ENCODE results near the gene CFAP58.
A peak's percentile ranks its signal among the peaks of the same experiment; 100 is the strongest.

The CFAP58 gene

GRCh38 chr10:104336821-104337467 lies 16.7 kb upstream of the CFAP58 start:
- DNase-seq: no peak

- DNase-seq: no peak
These were observed 16.1 kb upstream of the CFAP58 start for GRCh38 chr10:104337521-104337984.

- no peak for DNase-seq
These were observed 15.5 kb upstream of the CFAP58 start, which contains the start of gene ITPRIP for GRCh38 chr10:104337985-104338735. ITPRIP (minus strand) TSS chr10:104338465; CDS start chr10:104316051, 22,414 bp downstream.

- DNase-seq: no peak
These were observed 14.0 kb upstream of the CFAP58 start for GRCh38 chr10:104339469-104340110.

- no peak for DNase-seq
These were observed 13.5 kb upstream of the CFAP58 start for GRCh38 chr10:104340111-104340526.

GRCh38 chr10:104340641-104341040 lies 13.0 kb upstream of the CFAP58 start:
- no peak for DNase-seq

GRCh38 chr10:104342941-104343411 lies 10.7 kb upstream of the CFAP58 start:
- DNase-seq: no peak

- no peak for DNase-seq
These were observed 9.4 kb upstream of the CFAP58 start for GRCh38 chr10:104344219-104344618.

GRCh38 chr10:104345515-104345914 lies 8.1 kb upstream of the CFAP58 start:
- DNase-seq: no peak

- no peak for DNase-seq
These were observed 7.7 kb upstream of the CFAP58 start for GRCh38 chr10:104345941-104346340.

GRCh38 chr10:104347295-104348045 lies 6.2 kb upstream of the CFAP58 start:
- no peak for DNase-seq

GRCh38 chr10:104348601-104349000 lies 5.0 kb upstream of the CFAP58 start:
- no peak for DNase-seq

- no peak for DNase-seq
These were observed 4.0 kb upstream of the CFAP58 start for GRCh38 chr10:104349623-104350126.

- DNase-seq: peak; percentile 23
These were observed 3.5 kb upstream of the CFAP58 start for GRCh38 chr10:104350127-104350635.

- DNase-seq: no peak
These were observed 2.5 kb upstream of the CFAP58 start for GRCh38 chr10:104351061-104351702.

GRCh38 chr10:104351919-104352318 lies 1.7 kb upstream of the CFAP58 start:
- no peak for DNase-seq

- DNase-seq: no peak
These were observed 6.2 kb downstream of the CFAP58 start for GRCh38 chr10:104359811-104360210.

GRCh38 chr10:104367904-104368303 lies 14.3 kb downstream of the CFAP58 start:
- DNase-seq: no peak

GRCh38 chr10:104368381-104368780 lies 14.7 kb downstream of the CFAP58 start:
- no peak for DNase-seq

- DNase-seq: no peak
These were observed 18.1 kb downstream of the CFAP58 start for GRCh38 chr10:104371753-104372152.

GRCh38 chr10:104374591-104374990 lies 21.0 kb downstream of the CFAP58 start:
- DNase-seq: no peak

GRCh38 chr10:104376784-104377300 lies 23.2 kb downstream of the CFAP58 start:
- DNase-seq: no peak

All from NCI-H2029 treated with DMSO at 0.1 percent for 48 hours (cell line).